IMR-90 (cell line): ENCODE data around the gene HOXD9. TPM values are rescaled to one million over a fixed set of nuclear protein-coding genes. Genes with fewer than 3 reads are reported as not detected.
A peak's percentile ranks its signal among the peaks of the same experiment; 100 is the strongest.

Experiments used
- ATAC-seq: fragments of 200-7000 bp; cut with Tn5 transposase; 2 replicates; pipeline ENCODE4 v1.9.1; 2020; ENCODE audit warnings: low read depth, mild to moderate bottlenecking, moderate library complexity
- BruUV-seq: library from RNA; stranded (reverse); fragments of 400-500 nt; replicated peaks from 2 replicates; lab custom pipeline; 2021; lab: Mats Ljungman, UMichigan
- CTCF ChIA-PET: fragments of 300-600 bp; formaldehyde crosslinking; extraction: SDS; loops from one replicate; lab custom pipeline; 2021; ENCODE audit warnings: antibody characterized with exemption; lab: Yijun Ruan, JAX
- POLR2A ChIA-PET: fragments of 300-600 bp; sonication (Branson Sonifier 250); formaldehyde crosslinking; loops from one replicate; lab custom pipeline; 2022; ENCODE audit warnings: antibody characterized with exemption; ENCODE audit not compliant: unreplicated experiment; lab: Charles Lee
- DNase-seq: peaks from one replicate; pipeline ENCODE4 v3.0.0; 2013
- H2AFZ ChIP-seq: replicated peaks from 2 replicates; pipeline ENCODE3; 2013; ENCODE audit warnings: low read length, mild to moderate bottlenecking; ENCODE audit not compliant: poor library complexity
- H2AK5ac ChIP-seq: 2 replicates; pipeline ENCODE4 v1.6.1; 2013; ENCODE audit warnings: low read depth, low read length, inconsistent platforms
- H2AK9ac ChIP-seq: replicated peaks from 2 replicates; pipeline ENCODE3; 2013; ENCODE audit warnings: mild to moderate bottlenecking, low read depth, low read length, moderate library complexity; ENCODE audit not compliant: poor library complexity
- H2BK120ac ChIP-seq: 2 replicates; pipeline ENCODE4 v1.6.1; 2013; ENCODE audit warnings: low read depth, low read length, inconsistent platforms
- H2BK15ac ChIP-seq: 3 replicates; pipeline ENCODE4 v1.6.1; 2013; ENCODE audit warnings: low read depth, low read length, inconsistent platforms
- H2BK20ac ChIP-seq: 2 replicates; pipeline ENCODE4 v1.6.1; 2013; ENCODE audit warnings: low read depth, mild to moderate bottlenecking, inconsistent platforms, low read length, moderate library complexity
- H2BK5ac ChIP-seq: 2 replicates; pipeline ENCODE4 v1.6.1; 2013; ENCODE audit warnings: mild to moderate bottlenecking, low read depth, low read length, inconsistent platforms; ENCODE audit not compliant: poor library complexity, severe bottlenecking
- H3K14ac ChIP-seq: replicated peaks from 2 replicates; pipeline ENCODE4 v1.6.1; 2013; ENCODE audit warnings: low read depth, low read length, inconsistent platforms
- H3K18ac ChIP-seq: 2 replicates; pipeline ENCODE4 v1.6.1; 2013; ENCODE audit warnings: low read depth, low read length, control low read depth
- H3K23ac ChIP-seq: 2 replicates; pipeline ENCODE4 v1.6.1; 2013; ENCODE audit warnings: low read depth, low read length, inconsistent platforms
- H3K27ac ChIP-seq: 2 replicates; pipeline ENCODE4 v1.5.1; 2013; ENCODE audit warnings: mild to moderate bottlenecking, control low read depth, low read length; ENCODE audit not compliant: insufficient read depth
- H3K27me3 ChIP-seq: 2 replicates; pipeline ENCODE4 v1.6.1; 2013; ENCODE audit warnings: low read length; ENCODE audit not compliant: control insufficient read depth, insufficient read depth
- H3K36me3 ChIP-seq: 2 replicates; pipeline ENCODE4 v1.6.1; 2013; ENCODE audit warnings: low read length, mixed read lengths; ENCODE audit not compliant: control insufficient read depth, insufficient read depth
- H3K4ac ChIP-seq: 2 replicates; pipeline ENCODE4 v1.6.1; 2013; ENCODE audit warnings: low read depth, low read length, inconsistent platforms
- H3K4me1 ChIP-seq: 2 replicates; pipeline ENCODE4 v1.6.1; 2013; ENCODE audit warnings: low read length, mixed read lengths; ENCODE audit not compliant: control insufficient read depth, insufficient read depth
- H3K4me2 ChIP-seq: 2 replicates; pipeline ENCODE4 v1.6.1; 2013; ENCODE audit warnings: low read depth, mild to moderate bottlenecking, control low read depth, low read length, moderate library complexity
- H3K4me3 ChIP-seq: 2 replicates; pipeline ENCODE4 v1.5.1; 2013; ENCODE audit warnings: low read depth, mild to moderate bottlenecking, control low read depth, low read length, moderate library complexity; ENCODE audit not compliant: insufficient read depth
- H3K56ac ChIP-seq: 2 replicates; pipeline ENCODE4 v1.6.1; 2013; ENCODE audit warnings: low read length, inconsistent platforms; ENCODE audit not compliant: insufficient read depth; ENCODE audit errors: extremely low read depth
- H3K79me1 ChIP-seq, 2 experiments: 2 replicates each; pipeline ENCODE4 v1.6.1; 2013; ENCODE audit warnings: low read length in 2 of 2, inconsistent platforms in 1 of 2, low read depth in 1 of 2
- H3K9ac ChIP-seq: 2 replicates; pipeline ENCODE4 v1.6.1; 2013; ENCODE audit warnings: low read depth, low read length, control low read depth
- H3K9me1 ChIP-seq: 2 replicates; pipeline ENCODE4 v1.6.1; 2013; ENCODE audit warnings: low read length, inconsistent platforms; ENCODE audit not compliant: insufficient read depth
- H3K9me3 ChIP-seq: 2 replicates; pipeline ENCODE4 v1.6.1; 2013; ENCODE audit warnings: low read length; ENCODE audit not compliant: control insufficient read depth, insufficient read depth
- H4K20me1 ChIP-seq: 2 replicates; pipeline ENCODE4 v1.6.1; 2013; ENCODE audit warnings: low read length, inconsistent platforms; ENCODE audit not compliant: insufficient read depth
- H4K5ac ChIP-seq: 2 replicates; pipeline ENCODE4 v1.6.1; 2013; ENCODE audit warnings: mild to moderate bottlenecking, low read depth, low read length, control low read depth
- H4K8ac ChIP-seq, 2 experiments: 2 replicates each; pipeline ENCODE4 v1.6.1; 2013; ENCODE audit warnings: low read depth in 2 of 2, low read length in 2 of 2, control low read depth in 1 of 2, inconsistent platforms in 1 of 2
- H4K91ac ChIP-seq: 2 replicates; pipeline ENCODE4 v1.6.1; 2013; ENCODE audit warnings: low read depth, low read length, inconsistent platforms; ENCODE audit not compliant: insufficient read depth
- BHLHE40 ChIP-seq: fragments of 150-350 bp; IDR thresholded peaks from 2 replicates; pipeline ENCODE4 v1.6.1; 2016; ENCODE audit warnings: mild to moderate bottlenecking, low read depth, low read length
- CEBPB ChIP-seq: IDR thresholded peaks from 2 replicates; pipeline ENCODE4 v1.6.1; 2012; ENCODE audit warnings: low read depth, low read length, improper control_type of control experiment
- MAZ ChIP-seq: IDR thresholded peaks from 2 replicates; pipeline ENCODE4 v1.6.1; 2012; ENCODE audit warnings: low read depth, mild to moderate bottlenecking, low read length, improper control_type of control experiment, moderate library complexity, borderline replicate concordance
- MXI1 ChIP-seq: IDR thresholded peaks from 2 replicates; pipeline ENCODE4 v1.6.1; 2012; ENCODE audit warnings: low read depth, mild to moderate bottlenecking, low read length, moderate library complexity, borderline replicate concordance
- NFE2L2 ChIP-seq: fragments of 150-350 bp; IDR thresholded peaks from 2 replicates; pipeline ENCODE4 v1.6.1; 2016; ENCODE audit warnings: low read depth, mild to moderate bottlenecking, low read length
- RAD21 ChIP-seq: IDR thresholded peaks from 2 replicates; pipeline ENCODE4 v1.6.1; 2012; ENCODE audit warnings: low read length, improper control_type of control experiment
- RCOR1 ChIP-seq: IDR thresholded peaks from 2 replicates; pipeline ENCODE4 v1.6.1; 2012; ENCODE audit warnings: mild to moderate bottlenecking, low read length, improper control_type of control experiment; ENCODE audit not compliant: insufficient replicate concordance
- RFX5 ChIP-seq: IDR thresholded peaks from 2 replicates; pipeline ENCODE4 v1.8.0; 2012; ENCODE audit warnings: low read depth, mild to moderate bottlenecking, low read length, moderate library complexity
- SMC3 ChIP-seq: fragments of 150-350 bp; IDR thresholded peaks from 2 replicates; pipeline ENCODE4 v1.6.1; 2016; ENCODE audit warnings: low read depth, mild to moderate bottlenecking, antibody characterized with exemption, low read length, moderate library complexity
- WGBS, 2 experiments: methylation state at CpG; one replicate each; pipeline versions ENCODE4 v1.1.5 to v1.1.7; 2013; ENCODE audit warnings: missing lambda C conversion rate in 2 of 2; ENCODE audit not compliant: insufficient read length in 1 of 2; ENCODE audit errors: extremely low coverage in 2 of 2; 5-methylcytosine and 5-hydroxymethylcytosine counted together
- dilution Hi-C: fragments of 300-500 bp; cut with HindIII; formaldehyde crosslinking; loops from one replicate; pipeline ENCODE4 v1.14.3; 2018; ENCODE audit warnings: low sequenced_read_pairs; ENCODE audit not compliant: unreplicated experiment
- in situ Hi-C: fragments of 300-500 bp; cut with MboI; formaldehyde crosslinking; loops from 3 replicates; pipeline ENCODE4 v1.14.3; 2019; ENCODE audit warnings: low sequenced_read_pairs, inconsistent platforms, mixed read lengths
- intact Hi-C: fragments of 100-400 bp; cut with micrococcal nuclease; formaldehyde crosslinking; loops from 2 replicates; pipeline ENCODE4 v1.10.0; 2022
- polyA plus RNA-seq, 3 experiments: library from polyadenylated mRNA; depleted of rRNA; stranded (reverse); fragments of >200 nt; gene quantifications; 2 replicates each; pipeline ENCODE4 v1.2.3, GENCODE V29; 2012; ENCODE audit warnings: low replicate concordance in 1 of 3
- total RNA-seq: library from RNA; depleted of rRNA; stranded (reverse); fragments of >200 nt; gene quantifications from 2 replicates; pipeline ENCODE4 v1.2.3, GENCODE V29; 2012
- TF ChIP-seq, protein P1 (sequence below): fragments of 150-350 bp; IDR thresholded peaks from 2 replicates; pipeline ENCODE4 v1.6.1; 2016; ENCODE audit warnings: low read depth, mild to moderate bottlenecking, low read length, moderate library complexity, borderline replicate concordance

HOXD9 gene
- total and polyA plus RNA-seq, 2 of the 4 experiments (the other 2 are of a cell fraction): not detected

- TF ChIP-seq RFX5 (no peak), MXI1 (no peak)
These were observed 30.9 kb upstream of the HOXD9 start (continued) for GRCh38 chr2:176091329-176092258.

- ATAC-seq (no peak), DNase-seq (no peak)
- H3K56ac ChIP-seq: no peak within 1 kb of the TSS
- H2AK9ac ChIP-seq: no peak within 1 kb of the TSS
- H3K4me3 ChIP-seq: peak within 1 kb of the TSS; percentile 9; the same call in 1 of the 2 replicates
- H3K9me1 ChIP-seq: no peaks in the 10 kb centered on the region
- H3K36me3 ChIP-seq: no peaks in the 10 kb centered on the region
- H3K23ac ChIP-seq: no peak within 1 kb of the TSS
- in situ Hi-C loops (loop anchor here (10.0 to 25.0 kb wide), 4 partner anchors 408 to 1355 kb away; no protein-coding TSS in a partner anchor), dilution Hi-C loops (no loop called here), intact Hi-C loops (loop anchor here (10.0 kb wide), 1 partner anchor 1388 kb away; no protein-coding TSS in a partner anchor)
- H2BK20ac ChIP-seq: no peak within 1 kb of the TSS
- H2BK120ac ChIP-seq: no peak within 1 kb of the TSS
- no peak within 1 kb of the TSS for H3K9ac ChIP-seq
- no peak within 1 kb of the TSS for H2AK5ac ChIP-seq
- peaks cover 9% of the 10 kb centered on the region for H3K9me3 ChIP-seq
- H4K91ac ChIP-seq: no peak within 1 kb of the TSS
- no peak within 1 kb of the TSS for H3K4ac ChIP-seq
- H3K14ac ChIP-seq: no peak within 1 kb of the TSS
- no peak within 1 kb of the TSS for H2BK5ac ChIP-seq
- H3K18ac ChIP-seq: no peak within 1 kb of the TSS
- peaks cover 3% of the 10 kb centered on the region; the same call in 1 of the 2 replicates for H3K4me1 ChIP-seq
- no peaks in the 10 kb centered on the region for H3K79me1 ChIP-seq
- BruUV-seq: no TSS peak
- H4K20me1 ChIP-seq: no peaks in the 10 kb centered on the region
- no peak within 1 kb of the TSS for H4K5ac ChIP-seq
- no peak within 1 kb of the TSS for H4K8ac ChIP-seq
- ChIA-PET POLR2A (no interaction called here), CTCF (no interaction called here)
- peak within 1 kb of the TSS; percentile 20; the same call in 1 of the 2 replicates for H3K4me2 ChIP-seq
- no peak within 1 kb of the TSS for H3K27ac ChIP-seq
- H2BK15ac ChIP-seq: no peak within 1 kb of the TSS
- peak within 1 kb of the TSS; percentile 57 for H2AFZ ChIP-seq
- 0% methylated on average over 18 of the region's 95 CpGs; no CpG with 5 or more reads in 1 of the 2 experiments for WGBS, 2 experiments
- peaks cover 90% of the 10 kb centered on the region for H3K27me3 ChIP-seq
- no peak for TF ChIP-seq RAD21
- TF ChIP-seq MAZ: no peak
- no peak for TF ChIP-seq SMC3
- TF ChIP-seq CEBPB: no peak
- TF ChIP-seq RFX5: no peak
- TF ChIP-seq BHLHE40: no peak
- TF ChIP-seq, protein P1, sequence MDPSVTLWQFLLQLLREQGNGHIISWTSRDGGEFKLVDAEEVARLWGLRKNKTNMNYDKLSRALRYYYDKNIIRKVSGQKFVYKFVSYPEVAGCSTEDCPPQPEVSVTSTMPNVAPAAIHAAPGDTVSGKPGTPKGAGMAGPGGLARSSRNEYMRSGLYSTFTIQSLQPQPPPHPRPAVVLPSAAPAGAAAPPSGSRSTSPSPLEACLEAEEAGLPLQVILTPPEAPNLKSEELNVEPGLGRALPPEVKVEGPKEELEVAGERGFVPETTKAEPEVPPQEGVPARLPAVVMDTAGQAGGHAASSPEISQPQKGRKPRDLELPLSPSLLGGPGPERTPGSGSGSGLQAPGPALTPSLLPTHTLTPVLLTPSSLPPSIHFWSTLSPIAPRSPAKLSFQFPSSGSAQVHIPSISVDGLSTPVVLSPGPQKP: no peak
- no peak for TF ChIP-seq RCOR1
- TF ChIP-seq NFE2L2: no peak
These were observed 30.0 kb upstream of the HOXD9 start, which contains the start of gene HOXD13 for GRCh38 chr2:176092270-176093144. HOXD13 (plus strand) TSS chr2:176092721; CDS start chr2:176092891, 170 bp downstream.
